ENCODE measurements around the gene SDCCAG8. TPM values are rescaled to one million over a fixed set of nuclear protein-coding genes. Genes with fewer than 3 reads are reported as not detected.
"Not testable (repeated sequence)": the region's sequence is repeated elsewhere in the genome, so short reads cannot be mapped to it uniquely, and the experiment has no call there.

The SDCCAG8 gene
- 10 to 100 TPM; 29.0 to 34.5 TPM for total RNA-seq

GRCh38 chr1:243255791-243256512, at the start of gene SDCCAG8:
TSS of gene SDCCAG8 (plus strand) at chr1:243256041. CDS start at chr1:243256174, 133 bp downstream.
- H3K9me3 ChIP-seq: no peaks in the 10 kb centered on the region
- H3K4me1 ChIP-seq: peaks cover 0 to 46% of the 10 kb centered on the region in 2 donors
- H3K36me3 ChIP-seq: no peaks in the 10 kb centered on the region
- H3K4me3 ChIP-seq: peak within 1 kb of the TSS; percentile 81 to 96
- DNase-seq (ENCODE audit: low spot score): peak; percentile 99
- no peaks in the 10 kb centered on the region for H3K27me3 ChIP-seq
- peak within 1 kb of the TSS; percentile 96 to 98 for H3K27ac ChIP-seq
- TF ChIP-seq CTCF (IDR thresholded peaks at IDR 0.05): no peak

DNA sequence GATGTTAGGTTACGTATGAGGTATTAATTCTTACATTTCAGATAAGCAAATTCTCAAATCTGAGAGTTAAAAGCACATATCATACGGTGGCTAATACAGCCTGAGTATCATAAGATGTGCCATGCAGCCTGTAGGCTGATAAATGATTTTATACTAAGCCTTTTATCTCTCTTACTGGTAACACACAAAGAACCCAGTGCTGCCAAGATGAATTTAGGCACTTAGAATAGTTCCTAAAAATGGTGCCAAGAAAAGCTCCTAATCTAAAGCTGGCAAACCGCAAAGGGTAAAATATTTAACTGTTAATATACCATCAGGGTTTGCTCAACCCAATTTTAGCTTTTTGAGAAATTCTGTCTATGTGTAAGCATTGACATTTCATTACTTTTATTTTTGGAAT, 43.9 kb upstream of the SDCCAG8 start:
- H3K36me3 ChIP-seq, H3K4me3 ChIP-seq: not testable (repeated sequence)
- H3K27ac ChIP-seq: peak overlapping the region in 1 of 2 donors; percentile 9

DNA sequence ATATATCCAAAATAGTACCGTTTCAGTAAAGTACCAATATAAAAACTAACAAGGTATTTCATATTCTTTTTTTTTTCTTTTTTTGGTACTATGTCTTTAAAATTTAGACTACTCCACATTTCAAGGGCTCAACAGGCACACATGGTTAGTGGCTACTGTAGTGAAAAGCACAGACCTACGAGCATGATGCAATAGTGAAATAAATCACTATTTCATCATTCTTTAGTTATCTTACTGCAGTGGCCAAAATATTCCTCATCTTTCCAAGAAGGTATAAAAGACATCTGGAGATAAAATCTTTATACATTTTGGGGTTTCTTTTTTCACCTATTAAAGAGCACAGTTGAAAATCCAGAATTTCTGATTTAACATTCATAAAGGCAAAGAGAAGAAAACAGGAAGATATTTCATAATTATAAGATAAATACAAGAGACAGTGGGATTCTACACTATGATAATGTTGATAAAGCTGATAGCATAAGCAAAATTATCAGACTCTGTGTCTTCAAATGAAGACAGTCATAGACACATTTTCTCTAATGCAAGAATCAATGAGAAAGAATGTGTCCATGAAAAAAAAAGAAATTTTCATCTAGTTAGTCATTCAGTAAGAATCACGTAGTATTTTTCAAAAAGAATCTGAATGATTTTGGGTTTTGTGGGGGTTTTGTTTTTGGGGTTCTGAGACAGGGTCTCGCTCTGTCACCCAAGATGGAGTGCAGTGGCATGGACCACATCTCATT, 42.6 kb upstream of the SDCCAG8 start:
- Histone ChIP-seq H3K4me3 (no peak overlapping the region), H3K9me3 (no peaks in the 10 kb centered on the region), H3K36me3 (no peaks in the 10 kb centered on the region), H3K27ac (no peak overlapping the region), H3K4me1 (peaks cover 0 to 12% of the 10 kb centered on the region in 2 donors), H3K27me3 (no peaks in the 10 kb centered on the region)
- DNase-seq (ENCODE audit: low spot score): no peak
- TF ChIP-seq CTCF (IDR thresholded peaks at IDR 0.05): no peak

More for the DNA sequence above, 43.9 kb upstream of the SDCCAG8 start:
- H3K4me1 ChIP-seq: peaks cover 0 to 12% of the 10 kb centered on the region in 2 donors
- not testable (repeated sequence) for H3K9me3 ChIP-seq; DNase-seq (ENCODE audit: low spot score); H3K27me3 ChIP-seq

- not testable (repeated sequence) for H3K27me3 ChIP-seq
- H3K4me1 ChIP-seq: peaks cover 0 to 12% of the 10 kb centered on the region in 2 donors
Observed at GRCh38 chr1:243215276-243215875, 40.5 kb upstream of the SDCCAG8 start.

GRCh38 chr1:243216741-243217140, 39.1 kb upstream of the SDCCAG8 start:
- no peaks in the 10 kb centered on the region for H3K9me3 ChIP-seq
- peaks cover 0 to 12% of the 10 kb centered on the region in 2 donors for H3K4me1 ChIP-seq
- no peak for DNase-seq (ENCODE audit: low spot score)
- no peak overlapping the region for H3K27ac ChIP-seq
- TF ChIP-seq CTCF (IDR thresholded peaks at IDR 0.05): no peak
- no peaks in the 10 kb centered on the region for H3K27me3 ChIP-seq
- peaks cover 11% of the 10 kb centered on the region for H3K36me3 ChIP-seq
- no peak overlapping the region for H3K4me3 ChIP-seq

More at GRCh38 chr1:243215276-243215875, 40.5 kb upstream of the SDCCAG8 start:
- not testable (repeated sequence) for H3K4me3 ChIP-seq; DNase-seq (ENCODE audit: low spot score); H3K36me3 ChIP-seq; H3K9me3 ChIP-seq; H3K27ac ChIP-seq

GRCh38 chr1:243217349-243217748, 38.5 kb upstream of the SDCCAG8 start:
- H3K4me1 ChIP-seq: peaks cover 0 to 9% of the 10 kb centered on the region in 2 donors
- H3K27ac ChIP-seq: no peak overlapping the region
- H3K9me3 ChIP-seq: no peaks in the 10 kb centered on the region
- no peak for DNase-seq (ENCODE audit: low spot score)
- H3K27me3 ChIP-seq: no peaks in the 10 kb centered on the region
- H3K4me3 ChIP-seq: no peak overlapping the region
- H3K36me3 ChIP-seq: peaks cover 11% of the 10 kb centered on the region
- TF ChIP-seq CTCF (IDR thresholded peaks at IDR 0.05): no peak
